Measurements from ENCODE around the gene MUC5AC. TPM values are rescaled to one million over a fixed set of nuclear protein-coding genes. Genes with fewer than 3 reads are reported as not detected.
"Not testable (repeated sequence)": the region's sequence is repeated elsewhere in the genome, so short reads cannot be mapped to it uniquely, and the experiment has no call there.

MUC5AC gene
- total RNA-seq, 2 donors from 2014 or later, result not detected

GRCh38 chr11:1208394-1209261, 50.9 kb downstream of the MUC5AC start:
- Histone ChIP-seq H3K9me3 (peaks cover 0 to 32% of the 10 kb centered on the region in 2 donors), H3K4me1 (no peaks in the 10 kb centered on the region), H3K27me3 (no peaks in the 10 kb centered on the region), H3K36me3 (no peaks in the 10 kb centered on the region), H3K4me3 (no peak overlapping the region), H3K27ac (no peak overlapping the region)
- no peak for TF ChIP-seq CTCF (IDR thresholded peaks at IDR 0.05)
- DNase-seq (ENCODE audit: low spot score), result no peak

GRCh38 chr11:1209371-1210057, 51.8 kb downstream of the MUC5AC start:
- no peak for TF ChIP-seq CTCF (IDR thresholded peaks at IDR 0.05)
- DNase-seq (ENCODE audit: low spot score), result no peak
- H3K9me3 ChIP-seq, result peaks cover 0 to 32% of the 10 kb centered on the region in 2 donors

GRCh38 chr11:1211838-1212237, 54.1 kb downstream of the MUC5AC start:
- Histone ChIP-seq H3K4me1 (no peaks in the 10 kb centered on the region), H3K27ac (no peak overlapping the region), H3K9me3 (peaks cover 0 to 32% of the 10 kb centered on the region in 2 donors), H3K4me3 (no peak overlapping the region), H3K36me3 (no peaks in the 10 kb centered on the region), H3K27me3 (no peaks in the 10 kb centered on the region)
- no peak for TF ChIP-seq CTCF (IDR thresholded peaks at IDR 0.05)
- no peak for DNase-seq (ENCODE audit: low spot score)

More at GRCh38 chr11:1209371-1210057, 51.8 kb downstream of the MUC5AC start:
- Histone ChIP-seq H3K27me3 (no peaks in the 10 kb centered on the region), H3K36me3 (no peaks in the 10 kb centered on the region), H3K4me1 (no peaks in the 10 kb centered on the region), H3K27ac (no peak overlapping the region), H3K4me3 (no peak overlapping the region)

- H3K36me3 ChIP-seq; H3K27ac ChIP-seq; DNase-seq (ENCODE audit: low spot score); H3K27me3 ChIP-seq; H3K4me3 ChIP-seq; H3K4me1 ChIP-seq: not testable (repeated sequence)
- peaks cover 0 to 21% of the 10 kb centered on the region in 2 donors for H3K9me3 ChIP-seq
These were observed 58.1 kb downstream of the MUC5AC start for GRCh38 chr11:1215826-1216225.

- Histone ChIP-seq H3K27ac (no peak overlapping the region), H3K9me3 (peaks cover 0 to 8% of the 10 kb centered on the region in 2 donors), H3K4me3 (no peak overlapping the region), H3K4me1 (no peaks in the 10 kb centered on the region), H3K27me3 (no peaks in the 10 kb centered on the region), H3K36me3 (no peaks in the 10 kb centered on the region)
- DNase-seq (ENCODE audit: low spot score), result no peak
- TF ChIP-seq CTCF (IDR thresholded peaks at IDR 0.05), result no peak
These were observed 59.4 kb downstream of the MUC5AC start for GRCh38 chr11:1217151-1217550.

GRCh38 chr11:1218256-1218787, 60.6 kb downstream of the MUC5AC start:
- Histone ChIP-seq H3K4me1 (no peaks in the 10 kb centered on the region), H3K36me3 (no peaks in the 10 kb centered on the region), H3K4me3 (no peak overlapping the region), H3K27ac (no peak overlapping the region), H3K27me3 (peaks cover 0 to 9% of the 10 kb centered on the region in 2 donors), H3K9me3 (no peaks in the 10 kb centered on the region)
- no peak for TF ChIP-seq CTCF (IDR thresholded peaks at IDR 0.05)
- DNase-seq (ENCODE audit: low spot score), result no peak

Measured in right atrium auricular region (tissue), 2 donors.